Muscle layer of duodenum (tissue), 2 donors: Measurements from ENCODE around the gene WDHD1.
"Not testable (repeated sequence)": the region's sequence is repeated elsewhere in the genome, so short reads cannot be mapped to it uniquely, and the experiment has no call there.

Source experiments
- H3K27ac ChIP-seq: one replicate; pipeline ENCODE4 v1.7.0; 2013; ENCODE audit warnings: mild to moderate bottlenecking, low read length
- H3K27me3 ChIP-seq: one replicate; pipeline ENCODE4 v1.7.0; 2013; ENCODE audit warnings: low read depth, mild to moderate bottlenecking, control low read depth, low read length
- H3K36me3 ChIP-seq, 2 donors: one replicate each; pipeline ENCODE4 v1.7.0; 2013; ENCODE audit warnings: low read length in 2 of 2, control low read depth in 1 of 2, mild to moderate bottlenecking in 1 of 2; ENCODE audit not compliant: insufficient read depth in 2 of 2, control insufficient read depth in 1 of 2
- H3K4me1 ChIP-seq, 2 donors: one replicate each; pipeline ENCODE4 v1.7.0; 2013; ENCODE audit warnings: low read length in 2 of 2, mild to moderate bottlenecking in 2 of 2, control low read depth in 1 of 2, moderate library complexity in 1 of 2; ENCODE audit not compliant: insufficient read depth in 2 of 2, control insufficient read depth in 1 of 2
- H3K4me3 ChIP-seq, 2 donors: one replicate each; pipeline ENCODE4 v1.7.0; 2013; ENCODE audit warnings: low read length in 2 of 2, low read depth in 1 of 2, mild to moderate bottlenecking in 1 of 2
- H3K9me3 ChIP-seq, 2 donors: one replicate each; pipeline ENCODE4 v1.7.0; 2013; ENCODE audit warnings: low read length in 2 of 2, control low read depth in 1 of 2, mild to moderate bottlenecking in 1 of 2; ENCODE audit not compliant: control insufficient read depth in 1 of 2
- donor health status: healthy.

The WDHD1 gene

DNA sequence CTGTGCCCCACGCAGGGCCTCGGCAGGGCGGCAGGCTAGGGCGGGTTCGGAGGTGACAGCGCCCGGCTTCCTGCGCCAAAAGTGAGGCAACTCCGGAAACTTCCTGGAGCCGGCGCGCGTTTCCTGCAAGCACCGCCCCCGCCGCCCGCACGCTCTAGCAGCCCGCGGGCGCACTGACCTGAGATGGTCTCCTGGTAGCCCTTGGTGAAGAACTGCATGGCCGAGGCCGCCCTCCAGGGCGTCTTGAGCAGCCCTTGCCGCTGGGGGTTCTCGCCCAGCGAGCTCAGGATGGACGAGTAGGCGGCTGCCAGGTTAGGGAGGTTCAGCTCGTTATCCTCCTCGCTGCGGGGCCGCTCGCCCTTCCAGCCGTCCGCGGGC, 124.8 kb downstream of the WDHD1 start:
- Histone ChIP-seq H3K36me3 (no peaks in the 10 kb centered on the region), H3K27ac (peak overlapping the region; percentile 45), H3K4me3 (peak overlapping the region; percentile 80 to 96), H3K27me3 (no peaks in the 10 kb centered on the region), H3K9me3 (no peaks in the 10 kb centered on the region), H3K4me1 (peaks cover 0 to 7% of the 10 kb centered on the region in 2 donors)

GRCh38 chr14:54901380-54902142, 125.3 kb downstream of the WDHD1 start:
- no peaks in the 10 kb centered on the region for H3K27me3 ChIP-seq
- peak overlapping the region; percentile 45 for H3K27ac ChIP-seq
- no peaks in the 10 kb centered on the region for H3K36me3 ChIP-seq
- peak overlapping the region; percentile 80 to 96 for H3K4me3 ChIP-seq
- H3K4me1 ChIP-seq: peaks cover 0 to 7% of the 10 kb centered on the region in 2 donors
- H3K9me3 ChIP-seq: no peaks in the 10 kb centered on the region

- no peaks in the 10 kb centered on the region for H3K36me3 ChIP-seq
- H3K4me1 ChIP-seq: peaks cover 0 to 7% of the 10 kb centered on the region in 2 donors
- no peak overlapping the region for H3K4me3 ChIP-seq
- no peak overlapping the region for H3K27ac ChIP-seq
- no peaks in the 10 kb centered on the region for H3K9me3 ChIP-seq
- H3K27me3 ChIP-seq: no peaks in the 10 kb centered on the region
These were observed 127.3 kb downstream of the WDHD1 start for GRCh38 chr14:54899573-54899972.

- H3K36me3 ChIP-seq, H3K4me3 ChIP-seq, H3K27me3 ChIP-seq, H3K9me3 ChIP-seq, H3K4me1 ChIP-seq, H3K27ac ChIP-seq: not testable (repeated sequence)
These were observed 128.9 kb downstream of the WDHD1 start for GRCh38 chr14:54897809-54898555.

GRCh38 chr14:54895683-54896082, 131.2 kb downstream of the WDHD1 start:
- no peak overlapping the region for H3K27ac ChIP-seq
- no peaks in the 10 kb centered on the region for H3K4me1 ChIP-seq
- H3K27me3 ChIP-seq: no peaks in the 10 kb centered on the region
- H3K9me3 ChIP-seq: no peaks in the 10 kb centered on the region
- H3K4me3 ChIP-seq: no peak overlapping the region
- H3K36me3 ChIP-seq: no peaks in the 10 kb centered on the region

DNA sequence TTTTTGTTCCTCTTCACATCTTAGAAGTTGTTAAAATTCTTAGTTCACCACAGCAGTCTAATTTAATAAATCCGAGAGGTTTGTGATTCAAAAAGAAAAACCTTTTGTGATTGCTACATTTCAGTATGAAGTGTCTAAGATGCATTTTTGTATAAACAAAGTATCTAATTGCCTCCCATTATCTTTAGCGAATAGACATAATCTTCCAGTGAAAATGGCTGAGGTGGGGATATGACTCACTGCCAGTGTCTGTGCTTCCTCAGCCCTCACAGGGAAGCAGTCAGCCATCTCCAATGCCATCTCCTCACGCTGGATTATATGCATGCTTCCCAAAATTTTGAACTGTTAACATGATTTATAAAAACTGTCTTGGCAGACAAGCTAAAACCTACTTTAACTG, 131.9 kb downstream of the WDHD1 start:
- Histone ChIP-seq H3K36me3 (no peaks in the 10 kb centered on the region), H3K9me3 (no peaks in the 10 kb centered on the region), H3K4me1 (no peaks in the 10 kb centered on the region), H3K4me3 (no peak overlapping the region), H3K27ac (no peak overlapping the region), H3K27me3 (no peaks in the 10 kb centered on the region)

GRCh38 chr14:54893151-54893760, 133.6 kb downstream of the WDHD1 start:
- Histone ChIP-seq H3K4me3 (no peak overlapping the region), H3K9me3 (no peaks in the 10 kb centered on the region), H3K27me3 (no peaks in the 10 kb centered on the region), H3K4me1 (no peaks in the 10 kb centered on the region), H3K36me3 (no peaks in the 10 kb centered on the region), H3K27ac (no peak overlapping the region)

DNA sequence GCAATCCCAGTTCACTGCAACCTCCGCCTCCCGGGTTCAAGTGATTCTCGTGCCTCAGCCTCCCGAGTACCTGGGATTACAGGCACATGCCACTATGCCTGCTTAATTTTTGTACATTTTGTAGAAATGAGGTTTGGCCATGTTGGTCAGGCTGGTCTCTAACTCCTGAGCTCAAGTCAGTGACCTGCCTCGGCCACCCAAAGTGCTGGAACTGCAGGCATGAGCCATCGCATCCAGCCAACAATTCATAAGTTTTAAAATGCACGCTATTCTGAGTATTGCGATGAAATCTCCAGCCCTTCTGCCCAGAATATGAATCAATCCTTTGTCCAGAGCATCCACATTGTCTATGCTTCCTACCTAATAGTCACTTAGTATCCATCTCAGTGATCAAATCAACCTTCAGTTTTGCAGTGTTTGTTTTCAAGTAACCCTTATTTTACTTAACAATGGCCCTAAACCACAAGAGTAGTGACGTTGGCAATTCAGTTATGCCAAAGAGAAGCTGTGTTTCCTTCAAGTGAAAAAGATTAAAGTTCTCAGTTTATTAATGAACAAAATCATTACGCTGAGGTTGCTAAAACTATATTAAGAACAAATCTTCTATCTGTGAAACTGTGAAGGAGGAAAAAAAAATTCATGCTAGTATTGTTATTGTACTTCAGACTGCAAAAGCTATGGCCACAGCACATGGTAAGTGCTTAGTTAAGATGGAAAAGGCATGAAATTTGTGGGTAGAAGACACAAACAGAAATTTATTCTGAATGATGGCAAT, 135.2 kb downstream of the WDHD1 start:
- H3K27me3 ChIP-seq: no peaks in the 10 kb centered on the region
- no peaks in the 10 kb centered on the region for H3K4me1 ChIP-seq
- H3K4me3 ChIP-seq: no peak overlapping the region
- no peak overlapping the region for H3K27ac ChIP-seq
- H3K9me3 ChIP-seq: no peaks in the 10 kb centered on the region
- H3K36me3 ChIP-seq: no peaks in the 10 kb centered on the region

- Histone ChIP-seq H3K27ac (no peak overlapping the region), H3K4me3 (no peak overlapping the region), H3K36me3 (no peaks in the 10 kb centered on the region), H3K4me1 (no peaks in the 10 kb centered on the region), H3K9me3 (no peaks in the 10 kb centered on the region), H3K27me3 (no peaks in the 10 kb centered on the region)
These were observed 136.1 kb downstream of the WDHD1 start for GRCh38 chr14:54890788-54891187.

DNA sequence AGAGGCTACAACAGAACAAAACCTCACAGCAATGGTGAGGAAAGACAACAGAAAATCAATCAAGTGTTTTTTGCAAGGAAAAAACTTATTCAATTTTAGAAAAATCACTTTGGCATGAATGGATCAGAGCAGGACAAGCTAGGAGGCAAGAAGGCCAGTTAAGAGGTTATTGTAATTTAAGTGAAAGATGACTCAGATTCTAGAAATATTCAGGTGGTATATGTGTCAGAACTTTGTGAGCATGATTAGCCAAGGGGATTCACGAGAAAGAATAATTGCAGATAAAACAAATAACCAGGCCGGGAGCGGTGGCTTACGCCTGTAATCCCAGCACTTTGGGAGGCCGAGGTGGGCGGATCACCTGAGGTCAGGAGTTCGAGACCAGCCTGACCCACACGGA, 137.0 kb downstream of the WDHD1 start:
- Histone ChIP-seq H3K4me1 (no peaks in the 10 kb centered on the region), H3K27ac (no peak overlapping the region), H3K9me3 (no peaks in the 10 kb centered on the region), H3K36me3 (no peaks in the 10 kb centered on the region), H3K27me3 (no peaks in the 10 kb centered on the region), H3K4me3 (no peak overlapping the region)
